ENCODE measurements around the gene ROM1.
"Not testable (repeated sequence)": the region's sequence is repeated elsewhere in the genome, so short reads cannot be mapped to it uniquely, and the experiment has no call there.

ROM1 gene

DNA sequence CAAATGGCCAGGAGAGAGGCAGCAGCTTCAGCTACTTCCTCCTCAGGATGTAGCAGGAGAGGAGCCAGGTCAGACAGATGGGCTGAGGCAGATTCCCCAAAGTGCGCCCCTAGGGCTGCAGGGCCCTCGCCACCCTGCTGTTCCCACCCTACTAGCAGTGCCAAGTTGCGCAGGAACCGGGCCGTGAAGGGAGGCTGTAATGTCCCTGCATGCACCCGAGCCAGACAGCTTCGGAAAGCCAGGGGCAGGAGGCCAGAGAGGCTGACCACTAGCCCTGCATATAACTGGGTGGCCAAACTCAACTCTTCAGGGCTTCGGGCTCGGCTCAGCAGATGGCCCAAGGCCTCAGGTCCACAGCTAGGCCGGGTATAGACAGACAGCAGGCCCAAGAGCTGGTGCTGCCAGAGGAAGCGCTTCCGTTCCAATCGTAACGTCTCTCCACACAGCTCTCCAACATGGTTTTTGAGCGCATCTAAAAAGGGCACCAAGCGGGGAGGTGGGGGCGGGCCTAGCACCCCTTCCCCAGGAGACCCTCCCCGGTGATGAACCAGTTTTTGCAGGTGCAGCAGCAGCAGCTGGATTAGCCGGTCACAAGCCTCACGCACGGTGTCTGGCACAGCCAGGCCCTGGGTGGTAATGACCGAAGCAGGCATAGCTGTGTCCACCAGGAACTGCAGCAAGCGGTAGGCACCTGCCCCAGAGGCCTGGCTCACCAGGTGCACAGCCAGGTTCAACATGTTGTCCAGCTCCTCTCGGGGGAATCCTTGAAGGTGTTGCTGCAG, 35.3 kb downstream of the ROM1 start:
- no peak for DNase-seq (ENCODE audit: extremely low read depth in 1 of 2, low read depth in 1 of 2)

DNA sequence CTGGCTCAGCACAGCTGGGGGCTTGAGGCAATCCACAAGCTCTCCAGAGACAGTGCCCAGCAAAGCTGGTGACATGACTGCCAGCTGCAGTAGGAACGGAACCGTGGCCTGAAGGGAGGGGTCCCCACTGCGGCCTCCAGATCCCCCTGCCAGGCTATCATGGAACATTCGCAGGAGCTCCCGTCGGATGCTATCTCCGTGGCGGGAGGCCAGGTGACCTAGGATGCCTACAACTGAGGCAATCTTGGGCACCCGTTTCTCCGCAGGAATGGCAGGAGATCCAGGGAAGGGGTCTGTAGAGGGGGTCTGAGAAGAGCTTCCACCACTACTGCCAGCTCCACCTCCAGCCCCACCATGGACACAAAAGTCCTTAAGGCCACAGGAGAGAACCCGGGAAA, 35.9 kb downstream of the ROM1 start:
- no peak for DNase-seq (ENCODE audit: extremely low read depth in 1 of 2, low read depth in 1 of 2)

DNA sequence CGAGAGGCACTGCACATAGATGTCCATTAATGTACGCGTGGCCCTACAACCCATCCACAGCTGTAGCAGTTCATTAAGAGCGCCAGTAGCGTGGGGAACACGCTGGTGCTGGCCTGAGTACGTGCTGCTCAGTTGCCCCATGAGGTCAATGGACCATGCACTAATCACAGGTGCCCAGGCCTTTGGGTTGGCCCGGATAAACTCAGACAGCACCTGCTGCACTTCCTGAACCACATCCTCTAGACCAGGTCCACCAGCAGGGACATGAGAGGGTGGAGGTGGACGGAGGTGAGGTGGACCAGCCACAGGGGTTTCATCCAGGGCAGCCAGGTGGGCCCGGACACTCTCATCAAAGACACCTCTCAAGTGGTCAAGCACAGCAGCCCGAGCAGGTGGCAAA, 36.4 kb downstream of the ROM1 start:
- no peak for DNase-seq (ENCODE audit: extremely low read depth in 1 of 2, low read depth in 1 of 2)

DNA sequence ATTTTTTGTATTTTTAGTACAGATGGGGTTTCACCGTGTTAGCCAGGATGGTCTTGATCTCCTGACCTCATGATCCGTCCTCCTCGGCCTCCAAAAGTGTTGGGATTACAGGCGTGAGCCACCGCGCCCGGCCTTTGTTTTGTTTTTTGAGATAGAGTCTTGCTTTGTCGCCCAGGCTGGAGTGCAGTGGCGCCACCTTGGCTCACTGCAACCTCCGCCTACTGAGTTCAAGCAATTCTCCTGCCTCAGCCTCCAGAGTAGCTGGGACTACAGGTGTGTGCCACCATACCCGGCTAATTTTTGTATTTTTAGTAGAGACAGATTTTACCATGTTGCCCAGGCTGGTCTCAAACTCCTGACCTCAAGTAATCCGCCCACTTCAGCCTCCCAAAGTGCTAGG, 37.2 kb downstream of the ROM1 start:
- DNase-seq (ENCODE audit: extremely low read depth in 1 of 2, low read depth in 1 of 2), result not testable (repeated sequence)

GRCh38 chr11:62652161-62653006, 39.3 kb downstream of the ROM1 start:
- DNase-seq (ENCODE audit: extremely low read depth in 1 of 2, low read depth in 1 of 2), result no peak

GRCh38 chr11:62654297-62654696, 41.2 kb downstream of the ROM1 start:
- DNase-seq (ENCODE audit: extremely low read depth in 1 of 2, low read depth in 1 of 2), result no peak

DNA sequence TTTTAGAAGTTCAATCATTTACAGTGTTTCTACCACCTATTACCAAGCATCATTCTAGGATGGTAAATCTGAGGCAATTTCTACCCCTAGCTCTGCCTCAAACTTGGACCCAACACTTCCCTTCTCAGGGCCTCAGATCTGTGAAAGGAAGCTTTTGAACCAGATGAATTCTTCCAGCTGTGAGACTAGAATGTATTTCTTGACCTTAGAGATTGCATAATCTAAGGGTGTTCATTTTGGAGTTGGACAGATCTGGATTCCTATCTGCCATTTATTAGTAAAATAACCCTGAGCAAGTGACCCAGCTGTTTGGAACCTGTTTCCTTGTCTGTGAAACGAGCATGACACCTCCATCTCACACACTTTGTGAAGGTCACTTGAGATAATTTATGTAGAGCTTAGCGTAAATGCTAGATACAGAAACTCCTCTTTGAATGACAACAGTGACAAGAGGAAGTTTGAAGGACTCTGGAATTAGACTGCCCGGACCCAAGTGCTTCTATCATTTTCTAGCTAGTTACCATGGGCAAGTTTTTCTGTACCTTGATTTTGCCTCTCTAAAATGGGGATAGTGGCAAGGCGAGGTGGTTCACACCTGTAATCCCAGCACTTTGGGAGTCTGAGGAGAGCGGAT, 43.9 kb downstream of the ROM1 start:
- no peak for DNase-seq (ENCODE audit: extremely low read depth in 1 of 2, low read depth in 1 of 2)

- no peak for DNase-seq (ENCODE audit: extremely low read depth in 1 of 2, low read depth in 1 of 2)
These were observed 51.5 kb downstream of the ROM1 start for GRCh38 chr11:62664405-62665074.

Measured in activated CD8-positive, alpha-beta memory T cell treated with anti-CD3 and anti-CD28 coated beads for 1 hour (primary cell).